HCT116 (cell line): ENCODE results near the gene OPCML. TPM values are rescaled to one million over a fixed set of nuclear protein-coding genes. Genes with fewer than 3 reads are reported as not detected.

Experiments
- ATAC-seq: fragments of 200-7000 bp; cut with Tn5 transposase; 2 replicates; pipeline ENCODE4 v1.9.1; 2020; ENCODE audit warnings: mild to moderate bottlenecking, moderate library complexity
- BruUV-seq: library from RNA; stranded (reverse); fragments of 400-500 nt; replicated peaks from 2 replicates; lab custom pipeline; 2021; lab: Mats Ljungman, UMichigan
- CTCF ChIA-PET: fragments of 300-600 bp; sonication (Branson Sonifier 250); formaldehyde crosslinking; loops from one replicate; lab custom pipeline; 2021; ENCODE audit warnings: antibody characterized with exemption; lab: Charles Lee
- POLR2A ChIA-PET: fragments of 300-600, 350-600 bp; sonication (Branson Sonifier 250); formaldehyde crosslinking; loops from one replicate; lab custom pipeline; 2021; ENCODE audit warnings: antibody characterized with exemption; lab: Charles Lee
- RAD21 ChIA-PET, 2 experiments: fragments of 300-600 bp; sonication (Branson Sonifier 250); formaldehyde crosslinking; loops; one replicate each; lab custom pipeline; 2023; ENCODE audit warnings: low total read pairs in 2 of 2; ENCODE audit not compliant: uncharacterized antibody in 2 of 2, unreplicated experiment in 2 of 2, low non-redundant PET in 1 of 2; lab: Charles Lee
- DNase-seq: peaks from one replicate; pipeline ENCODE4 v3.0.0-alpha.2; 2010; ENCODE audit warnings: low read depth, low spot score
- H2AFZ ChIP-seq: fragments of 200-600 bp; shearing (Covaris generic), sonication (generic); 2 replicates; pipeline ENCODE4 v1.6.1; 2017; ENCODE audit warnings: low read depth, mixed run types, mixed read lengths, antibody characterized with exemption, low read length; ENCODE audit not compliant: poor library complexity, severe bottlenecking
- H3K27ac ChIP-seq: 2 replicates; pipeline ENCODE4 v1.5.1; 2012; ENCODE audit warnings: low read depth, low read length
- H3K27me3 ChIP-seq: fragments of 200-600 bp; sonication (generic); 2 replicates; pipeline ENCODE4 v1.6.1; 2016; ENCODE audit warnings: mixed run types, low read length, mixed read lengths; ENCODE audit not compliant: insufficient read depth
- H3K36me3 ChIP-seq, 2 experiments: fragments of 200-500 bp in 1 of 2; fragments of 200-600 bp in 1 of 2; sonication (Bioruptor generic) in 1 of 2; sonication (generic) in 1 of 2; 2 replicates each; pipeline versions ENCODE4 v1.5.1 to v1.6.1; 2014 to 2016; ENCODE audit warnings: low read length in 2 of 2, inconsistent platforms in 1 of 2, mixed read lengths in 1 of 2, mixed run types in 1 of 2; ENCODE audit not compliant: insufficient read depth in 2 of 2, control insufficient read depth in 1 of 2
- H3K4me1 ChIP-seq, 2 experiments: fragments of 200-600 bp in 1 of 2; sonication (generic) in 1 of 2; 2 replicates each; pipeline versions ENCODE4 v1.5.1 to v1.6.1; 2012 to 2017; ENCODE audit warnings: low read length in 2 of 2, inconsistent platforms in 1 of 2, mild to moderate bottlenecking in 1 of 2, mixed read lengths in 1 of 2, mixed run types in 1 of 2, moderate library complexity in 1 of 2; ENCODE audit not compliant: insufficient read depth in 2 of 2, control insufficient read depth in 1 of 2
- H3K4me2 ChIP-seq: fragments of 200-600 bp; sonication (generic); 2 replicates; pipeline ENCODE4 v1.6.1; 2017; ENCODE audit warnings: mixed run types, low read length, mixed read lengths
- H3K4me3 ChIP-seq, 2 experiments: fragments of 200-600 bp in 1 of 2; sonication (generic) in 1 of 2; replicated peaks in 1 of 2; 2 replicates each; pipeline ENCODE4 v1.5.1; 2011 to 2016; ENCODE audit warnings: low read length in 2 of 2, control low read depth in 1 of 2, low read depth in 1 of 2, mild to moderate bottlenecking in 1 of 2, mixed read lengths in 1 of 2, mixed run types in 1 of 2
- H3K79me2 ChIP-seq: fragments of 200-600 bp; sonication (generic); 2 replicates; pipeline ENCODE4 v1.6.1; 2017; ENCODE audit warnings: mild to moderate bottlenecking, mixed run types, low read length, moderate library complexity, mixed read lengths; ENCODE audit not compliant: insufficient read depth
- H3K9ac ChIP-seq: fragments of 200-600 bp; sonication (generic); 2 replicates; pipeline ENCODE4 v1.6.1; 2016; ENCODE audit warnings: low read length, mixed read lengths
- H3K9me2 ChIP-seq: fragments of 200-600 bp; sonication (generic), shearing (Covaris generic); 2 replicates; pipeline ENCODE4 v1.6.1; 2017; ENCODE audit warnings: mixed run types, mild to moderate bottlenecking, moderate library complexity; ENCODE audit not compliant: insufficient read depth
- H3K9me3 ChIP-seq, 2 experiments: fragments of 200-500 bp in 1 of 2; fragments of 200-600 bp in 1 of 2; sonication (Bioruptor generic) in 1 of 2; sonication (generic) in 1 of 2; 2 replicates each; pipeline ENCODE4 v1.6.1; 2014 to 2017; ENCODE audit warnings: low read length in 2 of 2, mixed read lengths in 2 of 2, inconsistent platforms in 1 of 2, low read depth in 1 of 2, mild to moderate bottlenecking in 1 of 2, mixed run types in 1 of 2, moderate library complexity in 1 of 2; ENCODE audit not compliant: control insufficient read depth in 1 of 2, insufficient read depth in 1 of 2
- H4K20me1 ChIP-seq: fragments of 200-600 bp; sonication (generic), shearing (Covaris generic); 2 replicates; pipeline ENCODE4 v1.6.1; 2017; ENCODE audit warnings: mixed run types, mild to moderate bottlenecking, moderate library complexity; ENCODE audit not compliant: insufficient read depth
- EZH2 ChIP-seq: fragments of 200-600 bp; sonication (generic); IDR thresholded peaks from 2 replicates; pipeline ENCODE4 v1.6.1; 2017; ENCODE audit warnings: antibody characterized with exemption, mixed run types
- FOSL1 ChIP-seq: IDR thresholded peaks from 2 replicates; pipeline ENCODE4 v1.6.1; 2012; ENCODE audit warnings: low read depth
- POLR2AphosphoS5 ChIP-seq: IDR thresholded peaks from 2 replicates; pipeline ENCODE4 v1.6.1; 2011; ENCODE audit warnings: mild to moderate bottlenecking, low read depth, low read length, moderate library complexity
- SIN3A ChIP-seq: IDR thresholded peaks from 2 replicates; pipeline ENCODE4 v1.6.1; 2012; ENCODE audit warnings: low read depth
- SRF ChIP-seq: IDR thresholded peaks from 2 replicates; pipeline ENCODE4 v1.6.1; 2012; ENCODE audit warnings: low read depth
- TCF7L2 ChIP-seq: IDR thresholded peaks from 2 replicates; pipeline ENCODE4 v1.7.0; 2011; ENCODE audit warnings: borderline replicate concordance, inconsistent platforms; ENCODE audit not compliant: insufficient read depth, insufficient read length; ENCODE audit errors: extremely low read depth
- YY1 ChIP-seq: IDR thresholded peaks from 2 replicates; pipeline ENCODE4 v1.6.1; 2011; ENCODE audit warnings: low read length, low read depth, moderate library complexity, mild to moderate bottlenecking; ENCODE audit not compliant: insufficient replicate concordance; ENCODE audit errors: extremely low read depth
- ZNF274 ChIP-seq: fragments of 200-500 bp; sonication (Bioruptor generic); IDR thresholded peaks from 2 replicates; pipeline ENCODE4 v1.6.1; 2014; ENCODE audit warnings: mild to moderate bottlenecking, low read depth, low read length, inconsistent platforms
- intact Hi-C: fragments of 100-400 bp; cut with micrococcal nuclease; formaldehyde crosslinking; loops from 2 replicates; pipeline ENCODE4 v1.10.0; 2022
- total RNA-seq: library from RNA; stranded (reverse); gene quantifications from one replicate; pipeline ENCODE4 v1.2.1, GENCODE V29; 2021; ENCODE audit not compliant: unreplicated experiment
- TF ChIP-seq, protein P1 (sequence below): IDR thresholded peaks from 2 replicates; pipeline ENCODE4 v1.6.1; 2011; ENCODE audit warnings: mild to moderate bottlenecking, low read length, moderate library complexity; ENCODE audit not compliant: insufficient replicate concordance; ENCODE audit errors: extremely low read depth

The OPCML gene
- total RNA-seq, 1 experiment from 2014 or later: not detected

DNA sequence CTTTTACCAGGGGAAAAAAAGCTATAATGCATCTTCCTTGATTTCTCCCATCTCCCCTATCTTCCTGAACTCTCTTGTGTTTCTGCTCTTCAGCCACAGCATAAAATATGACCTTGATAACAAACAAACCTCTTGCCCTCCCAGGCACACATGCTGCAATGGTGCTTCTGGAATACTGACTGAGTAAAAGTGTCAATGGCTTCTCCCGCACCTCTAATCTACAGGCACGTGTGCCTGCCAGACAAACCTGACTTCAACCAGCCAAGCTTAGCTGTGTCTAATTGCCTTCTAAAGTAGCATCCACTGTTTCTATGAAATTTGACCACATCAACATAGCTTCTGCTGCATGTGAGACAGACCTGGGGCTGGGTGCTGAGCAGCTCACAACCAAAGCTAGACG, 12.7 kb downstream of the OPCML start (continued):
- TF ChIP-seq, protein P1, sequence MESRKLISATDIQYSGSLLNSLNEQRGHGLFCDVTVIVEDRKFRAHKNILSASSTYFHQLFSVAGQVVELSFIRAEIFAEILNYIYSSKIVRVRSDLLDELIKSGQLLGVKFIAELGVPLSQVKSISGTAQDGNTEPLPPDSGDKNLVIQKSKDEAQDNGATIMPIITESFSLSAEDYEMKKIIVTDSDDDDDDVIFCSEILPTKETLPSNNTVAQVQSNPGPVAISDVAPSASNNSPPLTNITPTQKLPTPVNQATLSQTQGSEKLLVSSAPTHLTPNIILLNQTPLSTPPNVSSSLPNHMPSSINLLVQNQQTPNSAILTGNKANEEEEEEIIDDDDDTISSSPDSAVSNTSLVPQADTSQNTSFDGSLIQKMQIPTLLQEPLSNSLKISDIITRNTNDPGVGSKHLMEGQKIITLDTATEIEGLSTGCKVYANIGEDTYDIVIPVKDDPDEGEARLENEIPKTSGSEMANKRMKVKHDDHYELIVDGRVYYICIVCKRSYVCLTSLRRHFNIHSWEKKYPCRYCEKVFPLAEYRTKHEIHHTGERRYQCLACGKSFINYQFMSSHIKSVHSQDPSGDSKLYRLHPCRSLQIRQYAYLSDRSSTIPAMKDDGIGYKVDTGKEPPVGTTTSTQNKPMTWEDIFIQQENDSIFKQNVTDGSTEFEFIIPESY: no peak
- TF ChIP-seq SRF: no peak
- TF ChIP-seq TCF7L2: no peak
- TF ChIP-seq SIN3A: no peak
- TF ChIP-seq POLR2AphosphoS5: no peak
- no peak for TF ChIP-seq YY1
- no peak for TF ChIP-seq FOSL1
- TF ChIP-seq EZH2: no peak

DNA sequence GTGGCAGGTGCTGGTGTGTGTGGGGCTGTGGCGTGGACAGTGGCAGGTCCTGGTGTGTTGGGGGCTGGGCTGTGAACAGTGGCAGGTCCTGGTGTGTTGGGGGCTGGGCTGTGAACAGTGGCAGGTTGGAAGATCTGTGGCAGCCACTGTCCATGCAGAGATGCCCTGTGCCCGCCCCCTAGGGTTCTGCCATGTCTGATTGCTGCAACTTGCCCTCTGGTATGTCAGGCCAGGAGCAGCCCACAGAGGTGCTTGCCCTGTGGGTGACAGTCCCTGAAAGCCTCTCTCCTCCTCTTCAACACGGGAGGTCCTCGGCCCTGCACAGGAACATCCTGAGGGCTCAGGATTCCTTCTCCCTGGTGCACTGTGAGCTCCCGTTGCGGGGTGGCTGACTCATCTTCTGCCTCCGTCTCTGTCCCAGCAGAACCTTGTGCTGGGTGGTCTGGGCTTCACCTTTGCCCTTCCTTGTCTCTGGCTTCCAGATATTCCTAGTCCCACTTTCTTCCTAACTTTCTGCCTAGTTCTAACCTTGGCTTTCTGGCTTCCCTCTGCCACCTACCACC, 13.5 kb downstream of the OPCML start:
- no peak for DNase-seq
- no TSS peak for BruUV-seq
- Histone ChIP-seq H3K4me2 (no peak overlapping the region), H2AFZ (no peak overlapping the region), H3K27ac (no peak overlapping the region), H3K36me3 (no peaks in the 10 kb centered on the region), H3K4me1 (no peaks in the 10 kb centered on the region), H3K9me3 (peaks cover 0 to 25% of the 10 kb centered on the region in 2 experiments; a peak in 2 of 4 replicates), H4K20me1 (no peaks in the 10 kb centered on the region), H3K9ac (no peak overlapping the region), H3K79me2 (no peaks in the 10 kb centered on the region), H3K27me3 (no peaks in the 10 kb centered on the region), H3K4me3 (no peak overlapping the region), H3K9me2 (no peaks in the 10 kb centered on the region)
- ATAC-seq: no peak
- ChIA-PET RAD21 (no interaction called here), POLR2A (no interaction called here), CTCF (no interaction called here)
- intact Hi-C loops: no loop called here
- no peak for TF ChIP-seq ZNF274
